ENCODE results near the gene KCNG2.

DNA sequence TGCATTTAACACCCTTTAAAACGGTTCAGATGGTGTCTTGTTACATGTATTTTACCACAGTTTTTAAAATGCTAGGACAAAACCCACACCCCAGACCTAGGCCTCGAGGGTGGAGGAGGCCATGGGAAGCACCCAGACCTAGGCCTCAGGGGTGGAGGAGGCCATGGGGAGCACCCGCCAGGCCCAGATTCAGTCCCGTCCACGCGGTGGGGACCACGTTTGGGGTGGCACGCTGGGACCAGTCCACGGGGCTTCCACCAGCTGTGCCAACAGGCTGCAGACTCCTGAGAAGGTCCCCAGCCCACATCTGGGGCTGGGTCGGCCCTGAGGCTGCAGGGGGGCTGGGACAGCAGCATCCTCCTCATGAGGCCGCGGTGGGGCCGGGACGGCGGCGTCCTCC lies 90.3 kb downstream of the KCNG2 start:
- TF ChIP-seq, protein P1, sequence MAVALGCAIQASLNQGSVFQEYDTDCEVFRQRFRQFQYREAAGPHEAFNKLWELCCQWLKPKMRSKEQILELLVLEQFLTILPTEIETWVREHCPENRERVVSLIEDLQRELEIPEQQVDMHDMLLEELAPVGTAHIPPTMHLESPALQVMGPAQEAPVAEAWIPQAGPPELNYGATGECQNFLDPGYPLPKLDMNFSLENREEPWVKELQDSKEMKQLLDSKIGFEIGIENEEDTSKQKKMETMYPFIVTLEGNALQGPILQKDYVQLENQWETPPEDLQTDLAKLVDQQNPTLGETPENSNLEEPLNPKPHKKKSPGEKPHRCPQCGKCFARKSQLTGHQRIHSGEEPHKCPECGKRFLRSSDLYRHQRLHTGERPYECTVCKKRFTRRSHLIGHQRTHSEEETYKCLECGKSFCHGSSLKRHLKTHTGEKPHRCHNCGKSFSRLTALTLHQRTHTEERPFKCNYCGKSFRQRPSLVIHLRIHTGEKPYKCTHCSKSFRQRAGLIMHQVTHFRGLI (tag by site-specific recombination; IDR thresholded peaks at IDR 0.05): no peak
- no peak for TF ChIP-seq ZNF704 (tag by site-specific recombination; IDR thresholded peaks at IDR 0.05)
